ENCODE data around the gene SKP1.

Gene SKP1

GRCh38 chr5:134143944-134144941 is 32.5 kb downstream of the SKP1 start:
- DNase-seq (ENCODE audit: low spot score), result no peak

GRCh38 chr5:134143431-134143830 is 33.3 kb downstream of the SKP1 start:
- no peak for DNase-seq (ENCODE audit: low spot score)

GRCh38 chr5:134142806-134143205 is 33.9 kb downstream of the SKP1 start:
- no peak for DNase-seq (ENCODE audit: low spot score)

- DNase-seq (ENCODE audit: low spot score), result no peak
Observed at GRCh38 chr5:134142052-134142451, 34.7 kb downstream of the SKP1 start.

GRCh38 chr5:134141331-134142050 is 35.3 kb downstream of the SKP1 start:
- no peak for DNase-seq (ENCODE audit: low spot score)

GRCh38 chr5:134140530-134141201 is 36.1 kb downstream of the SKP1 start:
- peak; percentile 74 for DNase-seq (ENCODE audit: low spot score)

GRCh38 chr5:134139891-134140469 is 36.8 kb downstream of the SKP1 start:
- DNase-seq (ENCODE audit: low spot score), result no peak

GRCh38 chr5:134139377-134139851 is 37.3 kb downstream of the SKP1 start:
- DNase-seq (ENCODE audit: low spot score), result no peak

- peak; percentile 59 for DNase-seq (ENCODE audit: low spot score)
Observed at GRCh38 chr5:134138416-134139376, 38.1 kb downstream of the SKP1 start.

GRCh38 chr5:134136771-134137170 is 40.0 kb downstream of the SKP1 start:
- DNase-seq (ENCODE audit: low spot score), result no peak

- no peak for DNase-seq (ENCODE audit: low spot score)
Observed at GRCh38 chr5:134136221-134136631, 40.5 kb downstream of the SKP1 start.

- DNase-seq (ENCODE audit: low spot score), result no peak
Observed at GRCh38 chr5:134135091-134135655, 41.6 kb downstream of the SKP1 start.

GRCh38 chr5:134133995-134134541 is 42.7 kb downstream of the SKP1 start:
- DNase-seq (ENCODE audit: low spot score), result no peak

- DNase-seq (ENCODE audit: low spot score), result no peak
Observed at GRCh38 chr5:134133188-134133994, 43.4 kb downstream of the SKP1 start.

- no peak for DNase-seq (ENCODE audit: low spot score)
Observed at GRCh38 chr5:134132372-134133187, 44.2 kb downstream of the SKP1 start.

- no peak for DNase-seq (ENCODE audit: low spot score)
Observed at GRCh38 chr5:134131578-134132350, 45.0 kb downstream of the SKP1 start.

GRCh38 chr5:134131165-134131564 is 45.6 kb downstream of the SKP1 start:
- DNase-seq (ENCODE audit: low spot score), result no peak

Data from AG08395 (cell line).